HG02981 (cell line): ENCODE results near the gene MTMR10.

ENCODE experiments used
- ATAC-seq: cut with Tn5 transposase; IDR thresholded peaks from one replicate; pipeline ENCODE4 v1.9.1; 2021; ENCODE audit warnings: mild to moderate bottlenecking, moderate library complexity; ENCODE audit not compliant: unreplicated experiment

MTMR10 gene

GRCh38 chr15:30962079-30962478, 29.3 kb downstream of the MTMR10 start:
- ATAC-seq = no peak

- no peak for ATAC-seq
These were observed 33.2 kb downstream of the MTMR10 start for GRCh38 chr15:30958219-30958618.

DNA sequence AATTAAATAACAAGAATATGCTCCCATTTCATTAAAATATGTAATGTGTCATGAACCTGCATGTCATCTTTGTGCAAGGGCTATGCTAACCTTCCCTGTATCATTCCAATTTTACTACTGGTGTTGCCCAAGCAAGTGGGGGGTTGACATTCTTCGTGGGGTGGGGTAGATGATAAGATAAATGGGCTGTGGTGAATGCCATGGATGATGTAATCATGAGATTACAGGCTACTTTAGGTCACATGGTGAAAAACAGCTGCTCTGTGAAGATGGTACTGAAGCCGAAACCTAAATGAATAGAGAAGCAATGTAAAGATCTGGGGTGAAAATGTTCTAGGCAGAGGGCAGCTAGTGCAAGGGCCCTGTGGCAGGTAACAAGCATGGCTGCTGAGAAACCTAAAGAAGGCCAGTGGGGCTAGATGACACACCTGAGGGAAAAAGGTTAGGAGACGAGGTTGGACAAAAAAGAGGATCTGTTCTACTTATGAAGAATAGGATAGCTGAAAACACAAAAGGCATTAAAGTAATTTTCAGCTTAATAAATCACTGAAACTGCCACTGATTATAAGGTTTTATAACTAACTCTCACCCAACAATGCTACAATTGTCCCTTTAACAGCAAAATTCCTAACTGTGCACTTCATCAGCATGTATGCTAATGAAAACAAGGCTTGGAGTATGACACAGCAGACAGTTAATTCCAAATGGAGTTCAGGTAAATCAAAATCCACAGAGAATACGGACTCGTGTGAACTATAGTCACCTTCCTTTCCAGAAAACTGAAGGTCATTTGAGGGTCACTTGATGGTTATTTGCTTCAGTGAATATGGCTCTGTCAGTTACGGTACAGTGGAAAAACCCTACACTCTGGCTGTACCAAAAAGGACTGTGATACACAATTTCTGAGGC, 35.0 kb downstream of the MTMR10 start:
- no peak for ATAC-seq

DNA sequence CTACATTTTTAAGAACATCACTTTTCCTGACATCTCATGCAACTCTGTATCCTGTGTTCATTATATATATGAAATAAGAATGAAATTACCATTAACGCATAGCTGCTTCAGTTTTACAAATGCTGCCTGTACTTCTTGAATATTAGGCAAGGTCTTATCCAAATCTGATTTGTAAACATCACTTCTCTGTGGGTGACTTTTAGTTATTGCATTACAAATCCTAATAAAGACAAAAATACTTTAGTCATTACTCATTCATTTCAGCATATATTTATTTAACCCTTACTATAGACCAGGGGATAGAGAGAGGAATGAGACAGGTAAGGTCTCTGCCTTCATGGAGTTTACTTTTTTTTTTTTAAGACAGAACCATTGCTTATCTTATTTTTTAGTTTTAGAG, 36.8 kb downstream of the MTMR10 start:
- ATAC-seq = no peak

- ATAC-seq = no peak
These were observed 37.6 kb downstream of the MTMR10 start for GRCh38 chr15:30953731-30954378.

- ATAC-seq = no peak
These were observed 38.2 kb downstream of the MTMR10 start for GRCh38 chr15:30953183-30953582.

- no peak for ATAC-seq
These were observed 47.6 kb downstream of the MTMR10 start for GRCh38 chr15:30943654-30944335.

DNA sequence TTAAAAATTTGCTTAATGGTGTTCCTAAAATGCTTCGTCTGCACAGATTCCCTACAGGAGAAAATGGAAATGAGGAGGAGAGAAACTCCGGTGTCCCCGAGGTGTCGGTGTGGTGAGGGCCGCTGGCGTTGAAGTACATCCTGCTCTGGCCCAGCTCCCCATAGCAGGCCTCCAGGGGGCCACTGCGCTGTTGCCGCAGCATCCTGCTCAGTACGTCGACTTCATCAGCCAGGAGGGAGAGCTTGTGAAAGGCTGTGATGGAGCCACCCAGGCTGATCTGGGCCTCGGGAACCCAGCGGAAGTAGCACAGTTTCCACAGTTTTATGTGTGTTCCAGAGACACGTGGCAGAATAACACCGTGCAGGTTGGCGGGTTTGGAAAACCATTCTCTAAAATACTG, 49.9 kb downstream of the MTMR10 start:
- no peak for ATAC-seq

DNA sequence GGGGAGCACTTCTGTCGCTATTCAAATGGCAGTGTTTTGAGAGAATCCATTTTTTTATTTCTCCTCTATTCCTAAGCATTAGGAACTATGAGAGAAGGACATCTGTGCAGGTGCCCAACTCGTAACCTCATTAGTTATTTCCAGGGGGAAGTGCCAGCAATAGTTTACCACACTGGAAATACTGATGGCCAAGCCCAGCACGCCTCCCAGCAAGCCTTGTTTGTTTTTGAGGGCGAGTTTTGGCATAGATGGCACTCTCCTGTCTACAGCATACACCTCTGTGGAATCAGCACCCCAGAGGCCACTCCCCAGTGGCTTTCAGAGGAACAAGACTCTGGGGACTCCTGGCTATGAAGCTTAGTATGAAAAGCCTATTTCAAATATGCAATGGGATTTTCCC, 51.1 kb downstream of the MTMR10 start:
- ATAC-seq = no peak

- ATAC-seq = no peak
These were observed 52.3 kb downstream of the MTMR10 start for GRCh38 chr15:30939161-30939560.

DNA sequence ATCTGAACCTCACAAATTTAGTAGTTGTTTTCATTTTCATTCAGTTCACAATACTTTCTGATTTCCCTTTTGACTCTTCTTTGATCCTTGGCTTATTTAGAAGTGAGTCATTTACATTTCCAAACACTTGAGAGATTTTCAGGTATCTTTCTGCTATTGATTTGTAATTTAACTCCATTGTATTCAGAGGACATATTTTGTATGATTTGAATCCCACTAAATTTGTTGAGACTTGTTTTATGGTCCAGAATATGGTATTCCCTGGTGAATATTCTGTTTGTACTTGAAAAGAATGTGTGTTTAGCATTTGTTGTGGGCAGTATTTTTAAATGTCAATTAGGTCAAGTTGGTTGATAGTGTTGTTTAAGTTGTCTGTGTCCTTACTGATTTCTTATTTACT, 58.1 kb downstream of the MTMR10 start:
- no peak for ATAC-seq

- no peak for ATAC-seq
These were observed 61.0 kb downstream of the MTMR10 start for GRCh38 chr15:30930422-30930821.

DNA sequence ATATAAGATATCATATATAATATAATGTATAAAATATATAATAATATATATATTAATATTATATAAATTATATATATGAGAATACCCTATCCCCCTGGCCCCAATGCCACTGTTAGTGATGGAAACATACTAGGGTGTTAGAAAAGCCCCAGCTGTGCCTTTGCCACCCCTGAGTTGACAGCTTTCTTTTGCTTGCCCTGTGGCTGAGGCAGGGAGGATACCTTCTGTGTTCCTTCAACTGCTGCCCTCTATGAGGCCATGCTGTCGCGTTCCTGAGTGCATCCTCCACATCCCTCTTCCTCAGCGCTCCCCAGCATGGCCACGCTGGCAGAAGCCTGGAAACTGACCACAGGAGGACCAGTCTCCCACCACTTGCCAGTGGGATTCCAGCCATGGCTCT, 61.4 kb downstream of the MTMR10 start:
- no peak for ATAC-seq

DNA sequence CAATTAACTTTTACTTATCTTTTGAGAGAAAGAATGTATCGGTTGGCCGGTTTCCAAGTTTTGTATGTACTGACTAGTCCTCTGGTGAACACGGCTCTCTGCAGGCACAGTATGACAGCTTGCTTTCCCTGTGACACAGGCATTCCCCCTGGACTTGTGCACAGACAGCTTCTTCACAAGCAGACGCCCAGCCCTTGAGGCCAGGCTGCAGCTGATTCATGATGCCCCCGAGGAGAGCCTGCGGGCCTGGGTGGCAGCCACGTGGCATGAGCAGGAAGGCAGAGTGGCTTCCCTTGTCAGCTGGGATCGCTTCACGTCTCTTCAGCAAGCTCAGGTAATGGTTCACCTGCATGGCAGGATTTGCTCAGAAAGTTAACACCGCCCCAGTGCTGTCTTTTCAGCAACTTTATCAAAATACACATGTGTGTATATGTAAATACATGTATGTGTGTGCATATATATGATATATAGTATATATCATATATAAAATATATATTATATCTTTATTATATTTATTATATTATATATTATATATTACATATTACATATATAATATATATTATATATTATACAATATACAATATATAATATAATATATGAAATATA, 62.3 kb downstream of the MTMR10 start:
- no peak for ATAC-seq

GRCh38 chr15:30928076-30928475, 63.4 kb downstream of the MTMR10 start:
- ATAC-seq = no peak

DNA sequence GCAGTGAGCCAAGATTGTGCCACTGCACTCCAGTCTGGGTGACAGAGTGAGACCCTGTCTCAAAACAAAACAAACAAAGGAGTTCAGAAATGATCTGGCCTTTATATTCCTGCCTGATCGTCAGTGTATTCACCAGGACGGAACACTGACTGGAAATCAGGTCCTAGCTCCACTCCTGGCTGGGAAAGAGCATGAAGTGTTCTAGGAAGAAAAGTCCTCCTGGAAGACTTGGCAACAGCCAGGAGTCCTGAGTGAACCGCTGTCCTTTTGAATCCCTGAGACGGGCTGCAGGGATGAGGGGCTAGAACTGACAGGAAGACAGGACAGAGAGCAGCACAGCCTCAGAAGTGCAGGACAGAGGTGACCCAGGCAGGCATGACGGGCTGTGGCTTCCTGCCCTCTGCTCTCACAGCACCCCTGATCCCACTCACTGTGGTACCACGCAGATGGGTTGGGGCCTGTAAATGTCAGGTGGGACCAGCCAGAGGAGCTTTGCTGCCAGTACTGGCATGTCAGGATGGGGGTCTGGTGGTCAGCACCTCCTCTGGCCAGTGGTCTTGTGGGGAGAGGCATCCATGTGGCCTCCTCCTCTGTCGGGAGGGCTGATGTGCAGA, 64.2 kb downstream of the MTMR10 start:
- ATAC-seq = no peak

DNA sequence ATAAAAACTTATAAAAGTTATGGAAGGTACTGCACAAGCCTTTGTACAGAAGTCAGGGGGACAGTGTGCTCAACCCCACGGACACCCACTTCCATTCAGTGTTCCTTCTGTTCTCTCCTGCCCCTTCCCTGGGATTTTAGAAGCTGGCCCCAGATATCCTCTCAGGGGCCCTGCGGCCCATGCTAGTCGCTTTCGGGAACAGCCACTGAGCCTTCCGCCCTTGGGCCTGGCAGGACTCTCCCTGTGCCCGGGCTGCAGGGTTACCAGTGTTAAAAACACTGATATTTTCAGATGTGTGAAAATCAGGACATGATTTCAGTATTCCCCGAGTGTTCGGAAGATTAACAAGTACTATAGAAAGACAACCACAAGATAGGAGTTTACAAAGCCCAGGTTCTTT, 65.3 kb downstream of the MTMR10 start:
- ATAC-seq = no peak

GRCh38 chr15:30925686-30926085, 65.7 kb downstream of the MTMR10 start:
- no peak for ATAC-seq

- no peak for ATAC-seq
These were observed 67.1 kb downstream of the MTMR10 start for GRCh38 chr15:30924353-30924752.

- no peak for ATAC-seq
These were observed 68.0 kb downstream of the MTMR10 start for GRCh38 chr15:30923429-30923828.
